K562 (cell line): ENCODE data around the gene ARL8A. TPM values are rescaled to one million over a fixed set of nuclear protein-coding genes. Genes with fewer than 3 reads are reported as not detected.

Experiments
- ATAC-seq: fragments of 200-7000 bp; cut with Tn5 transposase; 3 replicates; pipeline ENCODE4 v1.9.1; 2020; ENCODE audit warnings: moderate library complexity
- BruUV-seq: library from RNA; stranded (reverse); fragments of 400-500 nt; replicated peaks from 2 replicates; lab custom pipeline; 2021; lab: Mats Ljungman, UMichigan
- CTCF ChIA-PET: fragments of 300-600 bp; formaldehyde crosslinking; extraction: SDS; loops from one replicate; lab custom pipeline; 2021; ENCODE audit warnings: low intra/inter-chr PET ratio; lab: Yijun Ruan, JAX
- POLR2A ChIA-PET: fragments of 300-600, 350-650 bp; sonication (Branson Sonifier 250); formaldehyde crosslinking; extraction: SDS; loops from one replicate; lab custom pipeline; 2021; ENCODE audit warnings: antibody characterized with exemption, inconsistent platforms; lab: Yijun Ruan, JAX
- DNase-seq, 4 experiments: peaks; one replicate each; pipeline versions ENCODE4 v3.0.0 to v3.0.0-alpha.2; 2011 to 2018; ENCODE audit warnings: low spot score in 3 of 4, mixed read lengths in 3 of 4; ENCODE audit errors: extremely low read depth in 1 of 4
- FAIRE-seq: peaks from 2 replicates; lab custom pipeline; 2011; peaks lifted over from hg19 to GRCh38; lab: Jason Lieb, UNC
- H2AFZ ChIP-seq: 2 replicates; pipeline ENCODE4 v1.6.0; 2011; ENCODE audit warnings: low read depth, low read length, control low read depth, inconsistent platforms
- H3K27ac ChIP-seq: fragments of 200-600 bp; 3 replicates; pipeline ENCODE4 v1.8.0; 2011; ENCODE audit warnings: low read depth, mild to moderate bottlenecking, control low read depth, inconsistent platforms, low read length, moderate library complexity, mixed read lengths; ENCODE audit errors: extremely low read depth
- H3K27me3 ChIP-seq, 2 experiments: fragments of 300-600 bp in 1 of 2; 2 replicates in 1 of 2; 3 replicates in 1 of 2; pipeline versions ENCODE4 v1.6.0 to v1.8.0; 2011; ENCODE audit warnings: inconsistent platforms in 2 of 2, low read length in 2 of 2, mild to moderate bottlenecking in 1 of 2, mixed read lengths in 1 of 2, moderate library complexity in 1 of 2; ENCODE audit not compliant: control insufficient read depth in 2 of 2, insufficient read depth in 2 of 2
- H3K36me3 ChIP-seq: fragments of 300-600 bp; 3 replicates; pipeline ENCODE4 v1.8.0; 2011; ENCODE audit warnings: mild to moderate bottlenecking, low read length, inconsistent platforms; ENCODE audit not compliant: control insufficient read depth, insufficient read depth
- H3K4me1 ChIP-seq, 2 experiments: fragments of 200-600 bp in 1 of 2; replicated peaks in 1 of 2; 2 replicates in 1 of 2; 3 replicates in 1 of 2; pipeline versions ENCODE4 v1.5.1 to v1.8.0; 2011; ENCODE audit warnings: inconsistent platforms in 2 of 2, low read length in 2 of 2, mild to moderate bottlenecking in 1 of 2, mixed read lengths in 1 of 2, moderate library complexity in 1 of 2; ENCODE audit not compliant: control insufficient read depth in 2 of 2, insufficient read depth in 2 of 2
- H3K4me2 ChIP-seq: 2 replicates; pipeline ENCODE4 v1.6.1; 2011; ENCODE audit warnings: low read length, control low read depth, inconsistent platforms, mixed read lengths; ENCODE audit not compliant: insufficient read depth
- H3K4me3 ChIP-seq: fragments of 200-600 bp; sonication (generic), shearing (Covaris generic); 2 replicates; pipeline ENCODE4 v1.5.1; 2016; ENCODE audit warnings: control low read depth, inconsistent platforms
- H3K79me2 ChIP-seq: fragments of 200-600 bp; 3 replicates; pipeline ENCODE4 v1.8.0; 2011; ENCODE audit warnings: low read length, inconsistent platforms; ENCODE audit not compliant: control insufficient read depth, insufficient read depth
- H3K9ac ChIP-seq, 2 experiments: 2 replicates each; pipeline versions ENCODE4 v1.6.0 to v1.6.1; 2011; ENCODE audit warnings: low read depth in 2 of 2, low read length in 2 of 2, control low read depth in 1 of 2, inconsistent platforms in 1 of 2, mild to moderate bottlenecking in 1 of 2, mixed read lengths in 1 of 2; ENCODE audit not compliant: insufficient read depth in 1 of 2
- H3K9me1 ChIP-seq: one replicate; pipeline ENCODE4 v1.6.0; 2011; ENCODE audit warnings: inconsistent platforms, mild to moderate bottlenecking, low read length, moderate library complexity; ENCODE audit not compliant: control insufficient read depth, insufficient read depth
- H3K9me3 ChIP-seq: replicated peaks from 2 replicates; pipeline ENCODE4 v1.5.1; 2011; ENCODE audit warnings: low read depth, low read length, inconsistent platforms; ENCODE audit not compliant: control insufficient read depth, insufficient read depth
- H4K20me1 ChIP-seq: replicated peaks from 2 replicates; pipeline ENCODE4 v1.6.1; 2011; ENCODE audit warnings: low read length, inconsistent platforms, mixed read lengths; ENCODE audit not compliant: control insufficient read depth, insufficient read depth
- HDAC2 ChIP-seq: fragments of 450-650 bp; IDR thresholded peaks from 2 replicates; pipeline ENCODE4 v1.6.1; 2016; ENCODE audit warnings: mild to moderate bottlenecking
- HSF4 ChIP-seq: fragments of 250-450 bp; sonication (Bioruptor Pico); IDR thresholded peaks from 2 replicates; pipeline ENCODE4 v2.1.2; 2022; ENCODE audit warnings: mild to moderate bottlenecking, moderate library complexity, borderline replicate concordance
- NFXL1 ChIP-seq: fragments of 450-650 bp; formaldehyde crosslinking; IDR thresholded peaks from 2 replicates; pipeline ENCODE4 v1.4.0; 2021; ENCODE audit warnings: mild to moderate bottlenecking
- NR2C1 ChIP-seq, 2 experiments: fragments of 450-650 bp; IDR thresholded peaks; 2 replicates each; pipeline ENCODE4 v1.6.1; 2017; ENCODE audit warnings: mild to moderate bottlenecking in 2 of 2, antibody characterized with exemption in 1 of 2, inconsistent platforms in 1 of 2, missing compliant biosample characterization in 1 of 2, missing genetic modification characterization in 1 of 2
- PPARD ChIP-seq: fragments of 250-450 bp; sonication (Bioruptor Pico); IDR thresholded peaks from 2 replicates; pipeline ENCODE4 v1.8.0; 2022; ENCODE audit warnings: inconsistent platforms, mild to moderate bottlenecking, moderate library complexity
- SIN3A ChIP-seq, 2 experiments: fragments of 150-350 bp in 1 of 2; IDR thresholded peaks; 2 replicates each; pipeline ENCODE4 v1.6.1; 2011 to 2016; ENCODE audit warnings: borderline replicate concordance in 2 of 2, low read depth in 2 of 2, low read length in 2 of 2, mild to moderate bottlenecking in 2 of 2, moderate library complexity in 2 of 2; ENCODE audit not compliant: control insufficient read depth in 1 of 2
- SNIP1 ChIP-seq: fragments of 450-650 bp; IDR thresholded peaks from 2 replicates; pipeline ENCODE4 v1.7.1; 2017; ENCODE audit warnings: low read depth, mild to moderate bottlenecking
- SREBF2 ChIP-seq: sonication (generic); formaldehyde crosslinking; IDR thresholded peaks from 2 replicates; pipeline ENCODE4 v1.4.0; 2020; ENCODE audit warnings: mild to moderate bottlenecking, missing genetic modification reagents
- ZBTB7A ChIP-seq: IDR thresholded peaks from 2 replicates; pipeline ENCODE4 v1.6.1; 2011; ENCODE audit warnings: low read depth, mild to moderate bottlenecking, low read length, moderate library complexity, borderline replicate concordance; ENCODE audit not compliant: control insufficient read depth
- ZNF592 ChIP-seq: fragments of 450-650 bp; IDR thresholded peaks from 2 replicates; pipeline ENCODE4 v1.6.1; 2017; ENCODE audit warnings: antibody characterized with exemption, mild to moderate bottlenecking
- ZNF609 ChIP-seq: sonication (generic); formaldehyde crosslinking; IDR thresholded peaks from 2 replicates; pipeline ENCODE4 v1.8.1; 2023; ENCODE audit warnings: missing genetic modification reagents, mild to moderate bottlenecking, borderline replicate concordance
- ZNF699 ChIP-seq: fragments of 250-450 bp; sonication (Bioruptor Pico); IDR thresholded peaks from 2 replicates; pipeline ENCODE4 v1.8.0; 2021; ENCODE audit warnings: mild to moderate bottlenecking, moderate library complexity; ENCODE audit not compliant: insufficient replicate concordance
- WGBS: fragments of 100-300 bp; shearing (Covaris generic); methylation state at CpG from one replicate; pipeline ENCODE4 v1.1.6; 2016; ENCODE audit warnings: low coverage, mixed read lengths; ENCODE audit not compliant: insufficient coverage; ENCODE audit errors: missing lambda C conversion rate; 5-methylcytosine and 5-hydroxymethylcytosine counted together
- in situ Hi-C: fragments of 300-500 bp; cut with MboI; formaldehyde crosslinking; loops from 4 replicates; pipeline ENCODE4 v1.15.0; 2018; ENCODE audit warnings: inconsistent platforms, mixed read lengths
- intact Hi-C: fragments of 100-400 bp; cut with micrococcal nuclease; formaldehyde crosslinking; loops from 2 replicates; pipeline ENCODE4 v1.14.2; 2022
- polyA plus RNA-seq, 8 experiments: library from polyadenylated mRNA; depleted of rRNA in 4 of 8; stranded (reverse) in 5 of 8; unstranded in 3 of 8; fragments of >200 nt; fragmentation: Nextera tagmentation in 2 of 8; fragmentation: Illumina TruSeq in 1 of 8; extraction: Ambion mirVana in 2 of 8; extraction: Trizol in 1 of 8; gene quantifications; 2 replicates each; pipeline versions ENCODE4 v1.2.1 to v1.2.3, GENCODE V29; 2011 to 2014; ENCODE audit warnings: inconsistent platforms in 1 of 8, missing spikeins in 1 of 8
- total RNA-seq, 7 experiments: library from RNA; depleted of rRNA in 6 of 7; stranded (reverse); fragments of >200 nt in 6 of 7; fragmentation: Illumina TruSeq in 2 of 7; extraction: Trizol in 2 of 7; gene quantifications; 2 replicates each; pipeline versions ENCODE4 v1.2.1 to v1.2.3, GENCODE V29; 2011 to 2021; ENCODE audit warnings: low replicate concordance in 1 of 7

The ARL8A gene
- total and polyA plus RNA-seq, 9 of the 15 experiments (the other 6 are each of a cell fraction or from before 2014, with no cell fraction given), result 0.17 to 27.3 (median 15.6) TPM

- Histone ChIP-seq H3K4me3 (peak within 1 kb of the TSS; percentile 57), H3K36me3 (peaks cover 34% of the 10 kb centered on the region; the same call in 2 of the 3 replicates), H3K9me1 (no peaks in the 10 kb centered on the region), H3K9me3 (no peaks in the 10 kb centered on the region), H3K27me3 (no peaks in the 10 kb centered on the region), H3K4me2 (peak within 1 kb of the TSS; percentile 90), H3K9ac (peak within 1 kb of the TSS; percentile 89 to 91), H2AFZ (peak within 1 kb of the TSS; percentile 82), H4K20me1 (no peaks in the 10 kb centered on the region), H3K27ac (peak within 1 kb of the TSS; percentile 99), H3K4me1 (peaks cover 81 to 87% of the 10 kb centered on the region in 2 experiments), H3K79me2 (peaks cover 97% of the 10 kb centered on the region)
- POLR2A ChIA-PET, result interaction anchor here (0.6 to 3.2 kb wide), 7 partner anchors 10 to 586 kb away, joined by 3 to 19 read pairs (median 3); no protein-coding TSS in a partner anchor
- CTCF ChIA-PET, result no interaction called here
- BruUV-seq, result TSS peak; percentile 62
- DNase-seq (peak; percentile 57 to 75 (median 68)), ATAC-seq (peak; percentile 2; the same call in 1 of the 3 replicates), FAIRE-seq (no peak)
- 8% methylated on average over 17 of the region's 17 CpGs for whole genome bisulfite sequencing
- intact Hi-C loops, result no loop called here
- in situ Hi-C loops, result no loop called here
- no peak for TF ChIP-seq SREBF2 (CRISPR knock-in tag)
- TF ChIP-seq NFXL1 (CRISPR knock-in tag), result no peak
- TF ChIP-seq PPARD (CRISPR knock-in tag), result 0 out of 2 replicates have a peak, but pooled peaks have one; percentile 26
- TF ChIP-seq ZNF699 (CRISPR knock-in tag), result no peak
- TF ChIP-seq SNIP1, result no peak
- no peak for TF ChIP-seq HSF4 (CRISPR knock-in tag)
- TF ChIP-seq ZNF592, result 0 out of 2 replicates have a peak, but pooled peaks have one; percentile 0
- no peak for TF ChIP-seq SIN3A (IDR thresholded peaks at IDR 0.05; ENCODE audit: borderline replicate concordance in 2 of 2, control insufficient read depth in 1 of 2, low read depth in 2 of 2, low read length in 2 of 2)
- TF ChIP-seq ZNF609 (CRISPR knock-in tag), result 0 out of 2 replicates have a peak, but pooled peaks have one; percentile 23
- TF ChIP-seq NR2C1 (IDR thresholded peaks at IDR 0.05), result no peak
- peak; percentile 7 for TF ChIP-seq NR2C1 (tag; IDR thresholded peaks at IDR 0.05)
- no peak for TF ChIP-seq HDAC2
- TF ChIP-seq ZBTB7A, result peak; percentile 74
Observed at GRCh38 chr1:202160377-202160940, 15.9 kb upstream of the ARL8A start, which contains the start of gene PTPN7. TSS of gene PTPN7 (minus strand) at chr1:202160602. CDS start at chr1:202159402, 1,200 bp downstream.
